Activated naive CD4-positive, alpha-beta T cell treated with anti-CD3 and anti-CD28 coated beads, Interleukin-2, amount 50 U/mL, for 24 hours (primary cell): ENCODE results near the gene LMTK2.
"Not testable (repeated sequence)": the region's sequence is repeated elsewhere in the genome, so short reads cannot be mapped to it uniquely, and the experiment has no call there.

ENCODE experiments used
- H3K27ac Mint-ChIP-seq: one replicate; pipeline ENCODE4 v1.8.0; 2021; ENCODE audit warnings: mild to moderate bottlenecking, mixed read lengths
- H3K27me3 Mint-ChIP-seq: one replicate; pipeline ENCODE4 v1.8.0; 2021; ENCODE audit warnings: mixed read lengths
- H3K36me3 Mint-ChIP-seq: one replicate; pipeline ENCODE4 v1.8.0; 2021; ENCODE audit warnings: mixed read lengths
- H3K4me1 Mint-ChIP-seq: one replicate; pipeline ENCODE4 v1.8.0; 2021; ENCODE audit warnings: mixed read lengths
- H3K4me3 Mint-ChIP-seq: one replicate; pipeline ENCODE4 v1.8.0; 2021; ENCODE audit warnings: mild to moderate bottlenecking, mixed read lengths
- H3K9me3 Mint-ChIP-seq: one replicate; pipeline ENCODE4 v1.8.0; 2021; ENCODE audit warnings: mixed read lengths

The LMTK2 gene

DNA sequence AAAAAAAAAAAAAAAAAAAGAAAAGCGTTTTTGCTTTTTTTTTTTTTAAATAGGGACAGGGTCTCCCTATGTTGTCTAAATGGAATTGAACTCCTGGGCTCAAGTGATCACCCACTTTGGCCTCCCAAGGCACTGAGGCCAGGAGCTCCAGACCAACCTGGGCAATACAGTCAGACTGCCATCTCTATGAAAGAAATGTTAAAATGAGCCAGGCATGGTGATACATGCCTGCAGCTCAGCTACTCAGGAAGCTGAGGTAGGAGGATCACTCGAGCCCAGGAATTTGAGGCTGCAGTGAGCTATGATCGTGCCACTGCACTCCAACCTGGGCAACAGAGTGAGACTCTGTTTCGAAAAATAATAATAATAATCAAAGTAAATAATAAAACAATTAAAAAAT, 16.5 kb upstream of the LMTK2 start:
- Mint-ChIP-seq H3K27me3 (peaks cover 6% of the 10 kb centered on the region), H3K36me3 (no peaks in the 10 kb centered on the region)

DNA sequence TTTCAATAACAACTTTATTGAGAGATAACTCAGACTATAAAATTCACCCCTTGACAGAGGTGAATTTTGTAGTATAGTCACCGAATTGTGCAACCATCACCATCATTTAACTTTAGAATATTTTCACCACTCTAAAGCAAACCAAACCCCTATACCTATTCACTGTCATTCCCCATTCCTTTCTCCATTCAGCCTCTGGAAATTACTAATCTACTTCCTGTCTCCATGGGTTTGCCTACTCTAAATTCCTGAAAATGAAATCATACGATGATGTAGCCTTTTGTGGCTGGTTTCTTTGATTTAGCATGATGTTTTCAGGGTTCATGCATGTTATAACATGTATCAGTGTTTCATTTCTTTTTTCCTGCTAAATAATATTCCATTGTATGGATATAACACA, 15.6 kb upstream of the LMTK2 start:
- Mint-ChIP-seq H3K27me3 (peaks cover 9% of the 10 kb centered on the region), H3K27ac (no peak overlapping the region), H3K4me3 (no peak overlapping the region), H3K9me3 (peaks cover 16% of the 10 kb centered on the region), H3K4me1 (no peaks in the 10 kb centered on the region), H3K36me3 (peaks cover 2% of the 10 kb centered on the region)

More for the DNA sequence above, 16.5 kb upstream of the LMTK2 start:
- peaks cover 11% of the 10 kb centered on the region for H3K9me3 Mint-ChIP-seq
- H3K4me3 Mint-ChIP-seq = no peak overlapping the region
- no peak overlapping the region for H3K27ac Mint-ChIP-seq
- no peaks in the 10 kb centered on the region for H3K4me1 Mint-ChIP-seq

DNA sequence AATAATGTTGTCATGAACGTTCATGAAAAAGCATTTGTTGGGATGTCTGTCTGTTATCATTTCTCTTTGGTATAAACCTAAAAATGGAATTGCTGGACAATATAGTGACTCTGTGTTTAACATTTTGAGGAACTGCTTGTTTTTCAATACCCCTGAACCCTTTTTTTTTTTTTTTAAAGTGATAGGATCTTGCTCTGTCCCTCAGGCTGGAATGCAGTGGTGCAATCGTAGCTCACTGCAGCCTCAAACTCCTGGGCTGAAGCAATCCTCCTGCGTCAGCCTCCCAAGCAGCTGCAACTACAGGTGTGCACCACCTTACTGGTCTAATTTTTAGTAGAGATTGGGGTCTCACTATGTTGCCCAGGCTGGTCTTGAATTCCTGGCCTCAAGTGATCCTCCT, 15.1 kb upstream of the LMTK2 start:
- Mint-ChIP-seq H3K4me1 (no peaks in the 10 kb centered on the region), H3K27ac (no peak overlapping the region), H3K27me3 (peaks cover 11% of the 10 kb centered on the region), H3K9me3 (peaks cover 20% of the 10 kb centered on the region), H3K4me3 (no peak overlapping the region), H3K36me3 (peaks cover 2% of the 10 kb centered on the region)

DNA sequence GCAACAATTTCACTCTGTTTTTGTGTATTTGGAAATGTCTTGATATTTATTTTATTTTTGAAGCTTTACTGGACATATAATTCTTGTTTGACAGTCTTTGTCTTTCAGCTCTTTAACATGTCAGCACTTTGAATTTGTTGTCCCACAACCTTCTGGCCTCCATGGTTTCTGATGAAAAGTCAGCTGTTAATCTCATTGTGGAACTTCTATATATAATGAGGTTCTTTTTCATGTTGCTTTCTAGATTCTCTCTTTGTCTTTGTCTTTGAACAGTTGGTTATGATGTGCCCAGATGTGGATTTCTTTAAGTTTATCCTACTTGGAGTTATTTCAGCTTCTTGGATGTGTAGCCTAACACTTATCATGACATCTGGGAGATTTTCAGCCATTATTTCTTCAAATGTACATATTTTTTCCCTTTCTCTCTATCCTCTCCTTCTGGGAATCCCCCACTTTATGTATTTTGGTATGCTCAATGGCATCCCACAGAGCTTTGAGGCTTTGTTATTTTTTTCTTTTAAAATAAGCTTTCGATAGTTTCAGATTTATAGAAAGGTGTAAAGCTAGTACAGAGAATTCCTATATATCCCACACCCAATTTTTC, 9.5 kb upstream of the LMTK2 start:
- Mint-ChIP-seq H3K4me3 (no peak overlapping the region), H3K9me3 (peaks cover 41% of the 10 kb centered on the region), H3K36me3 (peaks cover 13% of the 10 kb centered on the region), H3K4me1 (no peaks in the 10 kb centered on the region), H3K27me3 (peaks cover 19% of the 10 kb centered on the region), H3K27ac (no peak overlapping the region)

DNA sequence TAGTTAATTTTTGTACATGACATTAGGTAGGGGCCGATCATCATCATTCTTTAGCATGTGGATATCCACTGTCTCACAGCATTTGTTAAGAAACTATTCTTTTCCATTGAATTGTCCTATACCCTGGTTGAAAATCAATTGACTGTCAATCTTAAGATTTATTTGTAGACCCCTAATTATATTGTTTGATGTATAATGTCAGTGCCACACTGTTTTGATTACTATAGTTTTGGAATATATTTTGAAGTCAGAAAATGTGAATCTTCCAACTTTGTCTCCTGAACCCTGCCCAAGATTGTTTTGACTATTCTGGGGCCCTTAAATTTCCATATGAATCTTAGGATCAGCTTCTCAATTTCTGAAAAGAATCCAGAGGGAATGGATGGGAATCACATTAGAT, 6.6 kb upstream of the LMTK2 start:
- Mint-ChIP-seq H3K27me3 (peaks cover 23% of the 10 kb centered on the region), H3K9me3 (peaks cover 31% of the 10 kb centered on the region), H3K4me3 (no peak overlapping the region), H3K27ac (no peak overlapping the region), H3K36me3 (peaks cover 13% of the 10 kb centered on the region), H3K4me1 (no peaks in the 10 kb centered on the region)

DNA sequence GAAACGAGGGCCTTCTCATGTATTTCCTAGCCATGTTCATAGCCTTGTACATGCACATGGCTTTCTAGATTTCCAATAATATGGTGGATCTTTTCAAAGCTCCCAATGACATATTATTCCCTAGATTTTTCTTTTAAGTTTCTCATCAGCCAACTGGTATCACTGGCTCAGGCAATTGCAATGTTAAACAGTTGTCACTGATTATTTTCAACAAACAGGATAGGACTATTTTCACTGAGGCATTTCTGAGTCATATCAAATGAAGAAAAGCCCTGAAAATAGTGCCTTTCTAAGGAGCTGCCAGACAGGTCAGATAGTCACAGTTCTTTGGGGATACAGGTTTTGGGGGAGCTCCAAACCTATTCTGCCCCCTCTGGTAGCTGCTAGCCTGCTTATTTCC, 4.5 kb upstream of the LMTK2 start:
- Mint-ChIP-seq H3K4me1 (peaks cover 6% of the 10 kb centered on the region), H3K9me3 (peaks cover 15% of the 10 kb centered on the region), H3K36me3 (peaks cover 7% of the 10 kb centered on the region), H3K27ac (no peak overlapping the region), H3K4me3 (no peak overlapping the region), H3K27me3 (peaks cover 14% of the 10 kb centered on the region)

DNA sequence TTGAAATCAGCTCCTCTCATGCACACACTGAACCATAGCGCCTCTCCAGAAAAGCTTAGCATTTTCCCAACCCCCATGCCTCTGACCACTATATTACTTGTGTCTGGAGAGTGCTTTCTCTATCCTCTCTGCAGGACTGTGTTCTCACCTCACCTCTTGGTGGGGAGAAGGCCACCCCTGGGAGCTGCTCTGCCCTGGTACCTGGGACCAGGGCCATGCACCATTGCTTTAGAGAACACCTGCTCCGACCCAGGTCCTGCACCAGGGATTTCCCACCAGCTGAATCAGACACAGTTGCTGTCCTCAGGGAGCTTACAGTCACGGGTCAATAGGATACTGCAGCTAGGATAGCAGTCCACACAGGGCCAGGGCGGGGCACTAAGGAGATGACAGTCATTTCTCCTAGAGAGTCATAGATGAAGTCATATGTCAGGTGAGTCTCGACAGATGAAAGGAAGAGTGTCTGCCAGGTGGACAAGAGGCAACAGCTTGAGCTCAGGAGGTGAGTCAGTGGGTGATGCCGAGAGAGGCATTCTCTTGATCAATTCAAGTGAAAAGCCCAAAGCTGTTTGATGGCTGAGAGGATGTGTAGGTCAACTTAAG, 619 bp upstream of the LMTK2 start:
- Mint-ChIP-seq H3K27ac (peak overlapping the region; percentile 87), H3K36me3 (no peaks in the 10 kb centered on the region), H3K4me1 (peaks cover 36% of the 10 kb centered on the region), H3K9me3 (no peaks in the 10 kb centered on the region), H3K4me3 (peak overlapping the region; percentile 96), H3K27me3 (peaks cover 9% of the 10 kb centered on the region)

DNA sequence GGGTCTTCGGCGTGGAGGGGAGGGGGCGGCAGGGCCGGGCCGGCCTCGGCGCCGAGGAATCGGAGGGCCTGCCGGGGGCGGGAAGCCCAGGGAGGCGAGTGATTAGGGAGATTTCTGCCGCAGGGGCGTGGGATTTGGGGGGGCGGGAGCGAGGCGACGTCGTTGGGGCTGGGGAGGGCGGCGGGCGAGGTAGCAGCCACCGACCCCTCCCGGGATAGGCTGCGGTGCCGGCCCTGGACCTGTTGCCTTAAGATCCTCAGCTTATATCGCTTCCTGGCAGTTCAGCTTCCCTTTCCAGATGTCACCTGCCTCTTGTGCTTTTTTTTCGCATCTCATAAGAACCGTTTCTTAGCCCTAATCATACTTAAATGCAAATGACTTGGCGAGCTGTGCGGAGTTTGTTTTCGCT, 655 bp downstream of the LMTK2 start:
- Mint-ChIP-seq H3K27ac (peak overlapping the region; percentile 31), H3K9me3 (no peaks in the 10 kb centered on the region), H3K36me3 (no peaks in the 10 kb centered on the region), H3K4me3 (peak overlapping the region; percentile 96), H3K27me3 (peaks cover 6% of the 10 kb centered on the region), H3K4me1 (peaks cover 49% of the 10 kb centered on the region)

DNA sequence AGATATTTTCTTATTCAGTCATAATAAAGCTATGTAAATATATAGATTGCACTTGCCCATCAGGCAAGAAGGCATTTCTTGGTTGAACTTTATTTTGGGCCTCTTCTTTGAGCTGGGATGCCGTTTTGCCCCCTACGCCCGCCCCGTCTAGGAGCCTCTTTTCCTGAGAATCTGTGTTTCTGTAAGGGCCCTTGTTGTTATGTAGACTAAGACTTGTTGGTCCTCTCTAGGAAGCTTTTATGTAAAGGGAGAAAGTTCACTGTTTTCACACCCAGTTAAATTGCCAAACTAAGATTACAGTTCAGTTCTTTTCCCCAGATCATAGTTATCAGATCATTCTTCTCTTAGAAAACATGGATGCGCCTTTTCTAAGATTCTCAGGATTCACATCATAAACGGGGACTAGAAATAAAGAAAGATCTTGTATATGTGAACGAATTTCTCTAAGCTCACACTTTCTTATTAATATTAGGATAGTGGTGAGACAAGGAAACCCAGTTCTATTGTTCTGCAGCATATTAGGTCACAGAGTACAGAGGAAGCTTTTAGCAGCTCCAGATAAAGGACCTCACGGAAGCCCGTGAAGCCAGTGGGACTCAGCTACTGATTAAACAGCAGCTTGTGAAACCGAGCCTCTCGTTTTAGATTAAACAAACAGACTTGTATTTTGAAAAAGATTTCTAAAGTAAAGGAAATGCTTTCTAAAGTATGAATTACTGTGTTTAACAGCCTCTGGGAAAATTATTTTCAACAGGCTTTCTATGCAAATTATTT, 3.8 kb downstream of the LMTK2 start:
- no peak overlapping the region for H3K27ac Mint-ChIP-seq
- peaks cover 72% of the 10 kb centered on the region for H3K4me1 Mint-ChIP-seq
- H3K27me3 Mint-ChIP-seq = no peaks in the 10 kb centered on the region
- no peak overlapping the region for H3K4me3 Mint-ChIP-seq
- H3K9me3 Mint-ChIP-seq = no peaks in the 10 kb centered on the region
- peaks cover 4% of the 10 kb centered on the region for H3K36me3 Mint-ChIP-seq

DNA sequence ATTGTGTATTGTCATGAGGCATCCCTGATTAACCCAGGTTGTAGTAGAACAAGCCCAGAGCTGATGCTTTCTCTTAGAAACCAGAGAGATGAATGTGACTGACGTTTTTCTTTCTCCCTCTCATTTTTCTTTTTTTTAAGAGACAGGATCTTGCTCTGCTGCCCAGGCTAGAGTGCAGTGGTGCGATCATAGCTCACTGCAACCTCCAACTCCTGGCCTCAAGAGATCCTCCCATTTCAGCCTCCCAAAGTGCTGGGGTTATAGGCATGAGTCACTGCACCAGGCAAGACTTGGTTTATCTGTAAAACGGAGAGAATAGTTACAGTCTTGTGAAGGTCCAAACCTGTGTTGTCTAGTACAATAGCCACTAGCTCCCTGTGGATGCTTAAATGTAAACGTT, 5.4 kb downstream of the LMTK2 start:
- Mint-ChIP-seq H3K36me3 (peaks cover 4% of the 10 kb centered on the region), H3K27ac (no peak overlapping the region), H3K9me3 (no peaks in the 10 kb centered on the region), H3K4me3 (no peak overlapping the region), H3K27me3 (no peaks in the 10 kb centered on the region), H3K4me1 (peaks cover 76% of the 10 kb centered on the region)

DNA sequence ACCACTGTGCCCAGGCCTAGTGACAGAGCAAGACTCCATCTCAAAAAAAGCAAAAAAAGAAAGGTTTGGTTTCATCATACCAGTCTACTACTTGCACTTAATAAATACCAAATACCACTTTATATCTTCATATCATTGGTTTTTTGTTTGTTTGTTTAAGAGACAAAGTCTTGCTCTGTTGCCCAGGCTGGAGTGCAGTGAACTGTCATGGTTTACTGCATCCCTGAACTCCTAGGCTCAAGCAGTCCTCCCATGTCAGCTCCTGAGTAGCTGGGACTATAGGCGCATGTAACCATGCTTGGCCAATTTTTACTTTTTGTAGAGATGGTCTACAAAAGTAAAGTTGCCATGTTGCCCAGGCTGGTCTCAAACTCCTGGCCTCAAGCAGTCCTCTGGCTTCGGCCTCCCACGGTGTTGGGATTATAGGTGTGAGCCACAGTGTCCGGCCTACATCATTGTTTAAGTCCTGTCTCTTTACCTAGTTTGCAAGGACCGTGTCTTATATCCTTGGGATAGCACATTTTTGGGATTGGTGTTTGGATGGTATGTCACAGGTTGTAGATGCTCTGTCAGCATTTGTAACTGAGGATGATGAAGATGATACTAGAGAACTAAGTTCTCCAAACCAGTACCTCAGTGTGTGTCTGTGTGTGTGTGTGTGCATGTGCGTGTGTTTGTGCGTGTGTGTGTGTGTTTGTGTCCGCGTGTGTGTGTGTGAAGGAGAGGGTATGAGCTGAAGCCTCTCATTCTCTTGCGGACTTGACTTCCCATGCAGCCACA, 9.3 kb downstream of the LMTK2 start:
- no peaks in the 10 kb centered on the region for H3K27me3 Mint-ChIP-seq

DNA sequence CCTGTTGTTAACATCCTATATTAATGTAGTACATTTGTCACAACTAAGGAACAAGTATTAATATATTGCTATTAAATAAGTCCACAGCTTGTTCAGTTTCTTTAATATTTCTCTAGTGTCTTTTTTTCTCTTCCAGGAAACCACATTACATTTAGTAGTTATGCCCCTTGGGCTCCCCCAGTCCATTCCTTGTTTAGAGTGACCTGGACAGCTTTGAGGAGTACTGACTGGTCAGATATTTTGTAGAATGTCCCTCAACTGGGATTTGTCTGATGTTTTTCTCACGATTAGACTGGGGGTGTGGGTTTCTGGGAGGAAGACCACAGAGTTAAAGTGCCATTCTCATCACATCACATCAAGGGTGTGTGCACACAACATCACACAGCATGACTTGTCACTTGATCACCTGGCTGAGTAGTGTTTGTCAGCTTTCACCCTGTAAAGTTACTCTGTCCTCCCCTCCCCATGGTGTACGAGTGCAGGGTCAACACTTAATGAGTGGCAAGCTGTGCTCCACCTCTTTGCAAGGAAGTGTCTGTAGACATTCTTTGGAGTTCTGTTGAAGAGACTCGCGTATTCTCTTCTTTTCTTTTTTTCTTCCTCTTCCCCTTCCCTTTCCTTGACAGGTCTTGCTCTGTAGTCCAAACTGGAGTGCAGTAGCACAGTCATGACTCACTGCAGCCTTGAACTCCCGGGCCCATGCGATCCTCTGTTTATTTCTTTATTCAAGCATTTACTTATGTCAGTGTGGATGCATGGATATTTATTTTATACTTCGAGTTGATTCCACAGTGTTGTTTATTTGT, 10.2 kb downstream of the LMTK2 start:
- Mint-ChIP-seq H3K4me1 (peaks cover 51% of the 10 kb centered on the region), H3K27ac (no peak overlapping the region), H3K36me3 (peaks cover 7% of the 10 kb centered on the region), H3K27me3 (no peaks in the 10 kb centered on the region), H3K4me3 (no peak overlapping the region), H3K9me3 (no peaks in the 10 kb centered on the region)

More for the DNA sequence above, 9.3 kb downstream of the LMTK2 start:
- H3K4me1 Mint-ChIP-seq = peaks cover 60% of the 10 kb centered on the region
- no peak overlapping the region for H3K4me3 Mint-ChIP-seq
- no peak overlapping the region for H3K27ac Mint-ChIP-seq
- peaks cover 7% of the 10 kb centered on the region for H3K36me3 Mint-ChIP-seq
- no peaks in the 10 kb centered on the region for H3K9me3 Mint-ChIP-seq

DNA sequence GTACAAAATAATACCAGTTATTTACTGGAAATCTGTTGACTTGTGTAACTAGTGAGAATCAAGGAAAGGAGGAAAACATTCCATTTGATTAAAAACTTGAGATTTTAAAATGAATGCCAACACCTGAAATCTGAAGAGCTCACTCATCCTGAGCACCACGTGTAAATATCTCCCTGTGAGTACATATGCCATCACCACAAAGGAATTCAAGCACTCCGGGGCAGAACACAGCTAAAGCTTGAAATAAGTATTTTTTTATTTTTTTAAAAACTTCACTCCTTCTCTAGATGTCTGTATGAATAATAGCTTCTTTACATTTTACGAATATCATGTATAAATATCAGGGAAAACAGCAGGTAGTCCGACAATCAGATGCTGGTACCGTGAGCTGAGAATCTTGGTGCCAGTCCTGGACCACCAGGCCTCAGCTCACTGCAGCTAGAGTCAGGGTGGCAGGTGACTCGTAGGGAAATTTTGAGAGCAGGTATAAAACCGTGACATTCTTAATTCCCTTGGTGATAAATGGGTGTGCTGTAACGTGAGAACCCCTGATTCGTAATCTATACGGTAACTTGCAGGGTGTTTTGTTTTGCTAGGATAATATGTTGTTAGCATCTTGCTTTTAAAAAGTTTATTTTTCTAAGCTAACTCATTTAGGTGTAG, 12.7 kb downstream of the LMTK2 start:
- no peaks in the 10 kb centered on the region for H3K9me3 Mint-ChIP-seq
- H3K36me3 Mint-ChIP-seq = peaks cover 4% of the 10 kb centered on the region
- no peaks in the 10 kb centered on the region for H3K27me3 Mint-ChIP-seq
- peaks cover 51% of the 10 kb centered on the region for H3K4me1 Mint-ChIP-seq
- no peak overlapping the region for H3K4me3 Mint-ChIP-seq
- H3K27ac Mint-ChIP-seq = no peak overlapping the region

DNA sequence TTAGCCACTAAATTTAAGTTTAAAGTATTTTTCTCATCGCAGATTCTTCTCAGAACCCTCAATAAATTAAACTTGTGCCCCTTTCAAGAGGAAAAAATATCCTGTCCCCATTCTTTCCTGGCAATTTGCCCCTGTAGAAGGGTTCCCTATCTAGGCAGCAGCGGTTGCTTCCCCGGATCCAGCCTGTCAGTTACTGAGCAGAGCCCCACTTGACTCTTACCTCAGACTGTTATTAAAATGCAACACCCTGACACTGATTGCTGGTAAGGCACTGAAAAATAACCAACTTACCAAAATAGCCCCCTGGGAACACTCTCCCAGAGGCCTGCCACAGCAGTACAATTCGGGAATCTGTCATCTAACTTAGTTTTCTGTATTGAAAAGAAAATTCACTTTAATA, 13.9 kb downstream of the LMTK2 start:
- Mint-ChIP-seq H3K27me3 (no peaks in the 10 kb centered on the region), H3K4me1 (peaks cover 45% of the 10 kb centered on the region), H3K9me3 (no peaks in the 10 kb centered on the region), H3K27ac (no peak overlapping the region), H3K4me3 (no peak overlapping the region), H3K36me3 (peaks cover 3% of the 10 kb centered on the region)

DNA sequence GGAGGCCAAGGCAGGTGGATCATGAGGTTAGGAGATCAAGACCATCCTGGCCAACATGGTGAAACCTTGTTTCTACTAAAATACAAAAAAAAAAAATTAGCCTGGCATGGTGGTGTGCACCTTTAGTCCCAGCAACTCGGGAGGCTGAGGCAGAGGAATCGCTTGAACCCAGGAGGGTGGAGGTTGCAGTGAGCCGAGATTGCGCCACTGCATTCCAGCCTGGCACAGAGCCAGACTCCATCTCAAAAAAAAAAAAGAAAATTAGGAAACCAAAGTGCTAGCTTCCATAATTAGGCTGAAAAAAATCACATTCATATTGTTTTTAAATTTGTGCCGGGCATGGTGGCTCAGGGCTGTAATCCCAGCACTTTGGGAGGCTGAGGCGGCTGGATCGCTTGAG, 14.7 kb downstream of the LMTK2 start:
- H3K36me3 Mint-ChIP-seq, H3K27me3 Mint-ChIP-seq: not testable (repeated sequence)

More for the DNA sequence above, 14.7 kb downstream of the LMTK2 start:
- H3K4me3 Mint-ChIP-seq, H3K27ac Mint-ChIP-seq, H3K9me3 Mint-ChIP-seq: not testable (repeated sequence)
- peaks cover 38% of the 10 kb centered on the region for H3K4me1 Mint-ChIP-seq
